OCI-LY3 (cell line): ENCODE results near the gene SLIT1.

Experiments used
- H2AFZ ChIP-seq: fragments of 200-600, 300-600 bp; shearing (Covaris generic); 2 replicates; pipeline ENCODE4 v1.6.0; 2014; ENCODE audit warnings: antibody characterized with exemption, low read depth, low read length
- H3K27ac ChIP-seq: fragments of 200-600, 300-600 bp; sonication (generic); 2 replicates; pipeline ENCODE4 v1.5.1; 2014; ENCODE audit warnings: mild to moderate bottlenecking, low read length, moderate library complexity, mixed read lengths
- H3K27me3 ChIP-seq: fragments of 200-600, 300-600 bp; sonication (generic); 2 replicates; pipeline ENCODE4 v1.6.1; 2014; ENCODE audit warnings: low read depth, low read length, mixed read lengths
- H3K36me3 ChIP-seq: fragments of 200-600, 300-600 bp; sonication (generic); replicated peaks from 2 replicates; pipeline ENCODE3; 2014; ENCODE audit warnings: low read depth, low read length, mixed read lengths
- H3K4me1 ChIP-seq: fragments of 300-600, 200-600 bp; sonication (generic); 2 replicates; pipeline ENCODE4 v1.6.1; 2014; ENCODE audit warnings: low read length, mixed read lengths
- H3K4me2 ChIP-seq: fragments of 200-600, 300-600 bp; sonication (generic); 2 replicates; pipeline ENCODE4 v1.6.1; 2014; ENCODE audit warnings: low read length, mixed read lengths
- H3K4me3 ChIP-seq: fragments of 300-600, 200-600 bp; sonication (generic); 2 replicates; pipeline ENCODE4 v1.5.1; 2014; ENCODE audit warnings: antibody characterized with exemption, mild to moderate bottlenecking, low read length, moderate library complexity
- H3K79me2 ChIP-seq: fragments of 300-600, 200-600 bp; shearing (Covaris generic); 2 replicates; pipeline ENCODE4 v1.6.1; 2014; ENCODE audit warnings: mild to moderate bottlenecking, low read length, mixed read lengths
- H3K9ac ChIP-seq: fragments of 300-600, 200-600 bp; shearing (Covaris generic); 2 replicates; pipeline ENCODE4 v1.6.0; 2014; ENCODE audit warnings: mild to moderate bottlenecking, low read length, moderate library complexity
- H3K9me3 ChIP-seq: fragments of 200-600, 300-600 bp; shearing (Covaris generic); 2 replicates; pipeline ENCODE4 v1.6.1; 2014; ENCODE audit warnings: low read length, mixed read lengths; ENCODE audit not compliant: insufficient read depth
- H4K20me1 ChIP-seq: fragments of 200-600, 300-600 bp; sonication (generic); 2 replicates; pipeline ENCODE4 v1.6.1; 2016; ENCODE audit warnings: low read length, mixed read lengths; ENCODE audit not compliant: insufficient read depth
- CTCF ChIP-seq: fragments of 200-600, 300-600 bp; sonication (generic); IDR thresholded peaks from 2 replicates; pipeline ENCODE4 v1.5.1; 2014; ENCODE audit warnings: antibody characterized with exemption, low read length, low read depth
- EZH2phosphoT487 ChIP-seq: fragments of 200-600 bp; shearing (Covaris generic); IDR thresholded peaks from 2 replicates; pipeline ENCODE4 v1.6.1; 2018; ENCODE audit warnings: antibody characterized with exemption, mixed run types, low read depth

Gene SLIT1

DNA sequence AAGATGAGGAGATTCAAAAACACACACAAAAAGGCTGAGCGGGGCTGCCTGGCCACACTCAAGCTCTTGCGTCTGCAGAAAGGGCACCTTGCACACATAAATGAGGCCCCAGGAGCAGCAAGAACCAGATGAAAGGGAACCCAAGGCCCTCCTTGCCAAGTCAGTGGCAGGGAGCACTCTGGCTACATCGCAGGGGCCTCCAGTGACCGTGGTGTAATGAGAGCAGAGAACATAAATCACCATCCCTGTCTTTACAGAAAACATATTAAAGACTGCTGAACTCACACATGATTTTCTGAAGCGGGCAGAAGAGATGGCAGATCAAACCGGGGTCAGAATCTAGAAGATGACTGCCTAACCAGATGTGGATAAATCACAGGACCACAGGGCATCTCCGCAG, 80.5 kb downstream of the SLIT1 start:
- Histone ChIP-seq H4K20me1 (no peaks in the 10 kb centered on the region), H3K4me2 (no peak overlapping the region), H2AFZ (no peak overlapping the region), H3K27ac (no peak overlapping the region), H3K79me2 (no peaks in the 10 kb centered on the region), H3K9ac (no peak overlapping the region), H3K4me3 (no peak overlapping the region), H3K9me3 (no peaks in the 10 kb centered on the region), H3K27me3 (no peaks in the 10 kb centered on the region), H3K36me3 (no peaks in the 10 kb centered on the region), H3K4me1 (no peaks in the 10 kb centered on the region)
- TF ChIP-seq EZH2phosphoT487 (no peak), CTCF (no peak)

DNA sequence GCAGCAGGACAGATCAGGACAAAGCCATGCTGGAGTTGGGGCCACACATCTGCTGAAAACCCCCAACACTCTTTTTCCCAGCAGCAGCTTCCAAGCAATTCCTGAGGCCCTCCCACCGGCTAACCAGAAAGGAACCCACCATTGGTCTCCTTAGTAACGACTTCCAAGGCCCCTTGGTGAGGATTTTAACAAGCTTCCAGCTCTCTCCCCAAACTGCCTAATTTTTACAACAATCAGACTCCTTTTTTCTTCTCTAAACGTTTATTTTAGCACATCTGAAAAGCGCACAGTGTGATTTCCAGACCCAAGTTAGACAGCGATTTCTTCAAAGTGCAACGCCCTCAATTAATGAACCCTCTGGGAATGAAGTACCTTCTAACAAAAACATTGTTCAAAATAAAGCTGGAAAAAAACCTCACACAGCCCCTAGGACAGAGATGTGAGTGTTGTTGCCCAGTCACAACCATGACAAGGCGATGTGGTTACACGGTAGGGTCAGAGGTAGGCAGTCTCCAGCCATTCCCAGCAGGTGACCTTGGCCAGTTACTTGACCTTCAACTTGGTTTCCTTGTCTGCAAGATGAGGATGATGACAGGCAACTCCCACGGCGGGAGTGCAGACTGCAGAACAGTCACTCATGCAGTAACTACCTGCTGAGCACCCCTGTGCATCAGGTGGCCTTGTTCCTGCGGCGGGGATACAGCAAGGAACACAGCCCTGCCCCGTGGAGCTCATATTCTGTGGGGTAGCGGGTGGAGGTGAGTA, 82.3 kb downstream of the SLIT1 start:
- H3K4me1 ChIP-seq, result no peaks in the 10 kb centered on the region
- no peak overlapping the region for H3K4me2 ChIP-seq
- no peak overlapping the region for H2AFZ ChIP-seq
- H3K9ac ChIP-seq, result no peak overlapping the region
- H3K27ac ChIP-seq, result no peak overlapping the region
- no peaks in the 10 kb centered on the region for H3K27me3 ChIP-seq
- no peaks in the 10 kb centered on the region for H4K20me1 ChIP-seq
- H3K9me3 ChIP-seq, result no peaks in the 10 kb centered on the region
- H3K36me3 ChIP-seq, result no peaks in the 10 kb centered on the region
- H3K4me3 ChIP-seq, result no peak overlapping the region
- no peaks in the 10 kb centered on the region for H3K79me2 ChIP-seq
- TF ChIP-seq CTCF (no peak), EZH2phosphoT487 (no peak)

- Histone ChIP-seq H3K4me2 (no peak overlapping the region), H3K4me1 (no peaks in the 10 kb centered on the region), H3K9ac (no peak overlapping the region), H3K27me3 (no peaks in the 10 kb centered on the region), H3K4me3 (no peak overlapping the region), H4K20me1 (no peaks in the 10 kb centered on the region), H3K9me3 (no peaks in the 10 kb centered on the region), H3K36me3 (no peaks in the 10 kb centered on the region), H3K27ac (no peak overlapping the region), H2AFZ (no peak overlapping the region), H3K79me2 (no peaks in the 10 kb centered on the region)
- TF ChIP-seq EZH2phosphoT487, result no peak
- TF ChIP-seq CTCF, result no peak
Observed at GRCh38 chr10:97102441-97102840, 83.3 kb downstream of the SLIT1 start.

- Histone ChIP-seq H3K4me1 (no peaks in the 10 kb centered on the region; the same call in 1 of the 2 replicates), H3K9me3 (no peaks in the 10 kb centered on the region), H2AFZ (no peak overlapping the region), H3K36me3 (no peaks in the 10 kb centered on the region), H3K27ac (no peak overlapping the region), H3K27me3 (0 out of 2 replicates have a peak, but pooled peaks cover 3% of the 10 kb centered on the region), H3K9ac (no peak overlapping the region), H3K4me2 (no peak overlapping the region), H4K20me1 (no peaks in the 10 kb centered on the region), H3K79me2 (no peaks in the 10 kb centered on the region), H3K4me3 (no peak overlapping the region)
- TF ChIP-seq EZH2phosphoT487 (no peak), CTCF (no peak)
Observed at GRCh38 chr10:97101166-97101940, 84.4 kb downstream of the SLIT1 start.
